Measurements from ENCODE around the gene TMCC2. TPM values are rescaled to one million over a fixed set of nuclear protein-coding genes. Genes with fewer than 3 reads are reported as not detected.

TMCC2 gene
- total and polyA plus RNA-seq, 11 donors = 0.97 to 5.1 (median 2.0) TPM

DNA sequence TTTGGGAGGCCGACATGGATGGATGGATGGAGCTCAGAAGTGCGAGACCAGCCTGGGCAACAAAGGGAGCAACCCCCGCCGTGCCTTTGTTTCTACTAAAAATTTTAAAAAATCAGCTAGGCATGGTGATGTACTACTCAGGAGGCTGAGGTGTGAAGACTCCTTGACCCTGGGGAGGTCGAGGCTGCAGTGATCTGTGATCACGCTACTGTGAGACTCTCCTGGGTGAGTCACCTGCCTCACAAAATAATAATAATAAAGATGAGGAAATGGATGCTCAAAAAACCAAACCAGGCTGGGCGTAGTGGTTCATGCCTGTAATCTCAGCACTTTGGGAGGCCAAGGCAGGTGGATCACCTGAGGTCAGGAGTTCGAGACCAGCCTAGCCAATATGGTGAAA is 35.5 kb upstream of the TMCC2 start:
- DNase-seq = no peak
- Histone ChIP-seq H3K9me3 (no peaks in the 10 kb centered on the region), H3K36me3 (peaks cover 0 to 3% (median 2%) of the 10 kb centered on the region in 9 donors), H3K4me1 (peaks cover 0 to 24% (median 7%) of the 10 kb centered on the region in 12 donors), H3K27ac (no peak overlapping the region), H3K4me3 (no peak overlapping the region), H3K27me3 (no peaks in the 10 kb centered on the region)
- no peak for TF ChIP-seq POLR2A (IDR thresholded peaks at IDR 0.05)
- TF ChIP-seq, protein P1, sequence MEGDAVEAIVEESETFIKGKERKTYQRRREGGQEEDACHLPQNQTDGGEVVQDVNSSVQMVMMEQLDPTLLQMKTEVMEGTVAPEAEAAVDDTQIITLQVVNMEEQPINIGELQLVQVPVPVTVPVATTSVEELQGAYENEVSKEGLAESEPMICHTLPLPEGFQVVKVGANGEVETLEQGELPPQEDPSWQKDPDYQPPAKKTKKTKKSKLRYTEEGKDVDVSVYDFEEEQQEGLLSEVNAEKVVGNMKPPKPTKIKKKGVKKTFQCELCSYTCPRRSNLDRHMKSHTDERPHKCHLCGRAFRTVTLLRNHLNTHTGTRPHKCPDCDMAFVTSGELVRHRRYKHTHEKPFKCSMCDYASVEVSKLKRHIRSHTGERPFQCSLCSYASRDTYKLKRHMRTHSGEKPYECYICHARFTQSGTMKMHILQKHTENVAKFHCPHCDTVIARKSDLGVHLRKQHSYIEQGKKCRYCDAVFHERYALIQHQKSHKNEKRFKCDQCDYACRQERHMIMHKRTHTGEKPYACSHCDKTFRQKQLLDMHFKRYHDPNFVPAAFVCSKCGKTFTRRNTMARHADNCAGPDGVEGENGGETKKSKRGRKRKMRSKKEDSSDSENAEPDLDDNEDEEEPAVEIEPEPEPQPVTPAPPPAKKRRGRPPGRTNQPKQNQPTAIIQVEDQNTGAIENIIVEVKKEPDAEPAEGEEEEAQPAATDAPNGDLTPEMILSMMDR (IDR thresholded peaks at IDR 0.05) = no peak
- intact Hi-C loops (cut with DNase I) = no loop called here
- 93 to 97% (median 96%) methylated on average over 8 of the region's 8 CpGs for WGBS, 4 donors
- no peak for ATAC-seq

DNA sequence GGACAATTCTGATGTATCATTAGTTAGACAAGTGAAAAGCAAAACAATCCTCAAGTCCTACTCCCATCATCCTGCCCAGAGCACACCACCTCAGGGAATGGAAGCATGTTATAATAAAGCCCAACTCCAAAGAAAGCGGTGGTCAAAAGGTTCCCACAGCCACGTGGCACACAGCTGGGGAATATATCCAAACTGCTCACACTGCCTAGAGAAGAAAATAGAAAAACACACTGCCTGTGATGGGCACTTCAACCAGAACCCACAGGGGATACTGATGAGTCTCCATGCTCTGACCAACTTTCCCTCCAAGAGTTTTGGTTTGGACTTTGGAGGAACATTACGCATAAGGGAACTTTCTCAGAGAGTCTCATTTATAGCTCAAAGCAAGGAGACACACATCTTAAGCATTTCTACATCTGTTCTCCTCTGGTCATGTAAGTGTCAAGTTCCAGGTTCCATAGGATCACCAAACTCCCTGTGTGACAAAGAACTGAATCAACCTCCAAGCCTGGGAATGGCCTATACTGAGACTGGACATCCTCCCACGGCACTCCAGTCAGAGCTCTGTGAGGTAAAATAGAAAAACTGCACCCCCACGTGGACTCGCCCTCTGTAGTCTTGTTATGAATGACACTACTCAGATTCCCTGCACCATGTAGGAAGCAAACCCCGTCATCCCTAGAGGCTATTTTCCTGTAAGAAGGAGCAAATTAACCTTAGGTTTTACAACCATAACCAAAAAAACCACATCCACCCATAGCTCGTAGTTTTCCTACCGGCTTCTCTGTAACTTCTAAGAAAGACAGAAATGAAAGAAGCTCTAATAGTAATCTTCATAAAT is 28.4 kb upstream of the TMCC2 start:
- 74 to 81% (median 78%) methylated on average over 9 of the region's 9 CpGs for WGBS, 4 donors
- H3K4me3 ChIP-seq = no peak overlapping the region
- no peak for DNase-seq
- ATAC-seq = no peak
- H3K27me3 ChIP-seq = no peaks in the 10 kb centered on the region
- H3K36me3 ChIP-seq = no peaks in the 10 kb centered on the region
- no peak overlapping the region for H3K27ac ChIP-seq
- TF ChIP-seq, protein P1 (IDR thresholded peaks at IDR 0.05) = no peak
- TF ChIP-seq POLR2A (IDR thresholded peaks at IDR 0.05) = no peak
- intact Hi-C loops (cut with DNase I) = no loop called here
- peaks cover 0 to 7% (median 0%) of the 10 kb centered on the region in 12 donors for H3K4me1 ChIP-seq
- H3K9me3 ChIP-seq = no peaks in the 10 kb centered on the region

DNA sequence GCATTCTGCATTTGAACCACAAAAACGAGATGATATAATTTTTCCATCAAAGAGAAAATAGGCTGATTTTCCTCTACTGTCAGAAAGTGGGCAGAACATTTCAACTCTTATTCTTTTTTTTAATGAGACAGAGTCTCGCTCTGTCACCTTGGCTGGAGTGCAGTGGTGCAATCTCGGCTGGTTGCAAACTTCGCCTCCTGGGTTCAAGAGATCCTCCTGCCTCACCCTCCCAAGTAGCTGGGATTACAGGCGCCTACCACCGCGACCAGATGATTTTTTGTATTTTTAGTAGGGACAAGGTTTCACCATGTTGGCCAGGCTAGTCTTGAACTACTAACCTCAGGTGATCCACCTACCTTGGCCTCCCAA is 27.8 kb upstream of the TMCC2 start:
- 93 to 94% (median 94%) methylated on average over 7 of the region's 7 CpGs for WGBS, 4 donors
- Histone ChIP-seq H3K27ac (no peak overlapping the region), H3K4me3 (no peak overlapping the region), H3K9me3 (no peaks in the 10 kb centered on the region), H3K4me1 (peaks cover 0 to 12% (median 0%) of the 10 kb centered on the region in 12 donors), H3K36me3 (no peaks in the 10 kb centered on the region), H3K27me3 (no peaks in the 10 kb centered on the region)
- intact Hi-C loops (cut with DNase I) = no loop called here
- ATAC-seq (no peak), DNase-seq (no peak)
- TF ChIP-seq POLR2A (IDR thresholded peaks at IDR 0.05) = no peak
- TF ChIP-seq, protein P1 (IDR thresholded peaks at IDR 0.05) = no peak

DNA sequence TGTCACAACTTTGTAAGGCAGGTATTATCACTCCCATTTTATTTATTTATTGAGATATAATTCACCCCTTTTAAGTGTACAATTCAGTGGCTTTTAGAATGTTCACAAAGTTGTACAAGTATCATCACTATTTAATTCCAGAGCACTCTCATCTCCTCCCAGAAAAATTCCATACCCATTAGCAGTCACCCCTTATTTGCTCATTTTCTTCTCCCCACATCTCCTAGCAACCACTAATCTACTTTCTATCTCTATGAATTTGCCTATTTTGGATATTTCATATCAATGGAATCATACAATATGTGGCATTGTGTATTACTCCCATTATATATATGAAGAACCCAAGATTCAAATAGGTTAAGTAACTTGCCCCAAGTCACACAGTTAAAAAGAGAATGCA is 23.2 kb upstream of the TMCC2 start:
- intact Hi-C loops (cut with DNase I) = no loop called here
- H3K4me3 ChIP-seq = no peak overlapping the region
- H3K9me3 ChIP-seq = no peaks in the 10 kb centered on the region
- H3K27me3 ChIP-seq = no peaks in the 10 kb centered on the region
- H3K4me1 ChIP-seq = peaks cover 0 to 18% (median under 1%) of the 10 kb centered on the region in 12 donors
- ATAC-seq (no peak), DNase-seq (no peak)
- H3K36me3 ChIP-seq = no peaks in the 10 kb centered on the region
- H3K27ac ChIP-seq = no peak overlapping the region
- TF ChIP-seq, protein P1 (IDR thresholded peaks at IDR 0.05) = no peak
- no peak for TF ChIP-seq POLR2A (IDR thresholded peaks at IDR 0.05)

All from heart left ventricle (tissue), 16 donors.